Stimulated activated CD4-positive, alpha-beta T cell treated with anti-CD3 and anti-CD28 coated beads, Interleukin-1b, Interleukin-23, amount 100 ng/mL, for 4 hours (primary cell): ENCODE measurements around the gene ZNF155.

Source experiments
- DNase-seq, 2 donors: peaks; one replicate each; pipeline ENCODE4 v3.0.0-alpha.2; 2020; ENCODE audit warnings: low read depth in 2 of 2

The ZNF155 gene

DNA sequence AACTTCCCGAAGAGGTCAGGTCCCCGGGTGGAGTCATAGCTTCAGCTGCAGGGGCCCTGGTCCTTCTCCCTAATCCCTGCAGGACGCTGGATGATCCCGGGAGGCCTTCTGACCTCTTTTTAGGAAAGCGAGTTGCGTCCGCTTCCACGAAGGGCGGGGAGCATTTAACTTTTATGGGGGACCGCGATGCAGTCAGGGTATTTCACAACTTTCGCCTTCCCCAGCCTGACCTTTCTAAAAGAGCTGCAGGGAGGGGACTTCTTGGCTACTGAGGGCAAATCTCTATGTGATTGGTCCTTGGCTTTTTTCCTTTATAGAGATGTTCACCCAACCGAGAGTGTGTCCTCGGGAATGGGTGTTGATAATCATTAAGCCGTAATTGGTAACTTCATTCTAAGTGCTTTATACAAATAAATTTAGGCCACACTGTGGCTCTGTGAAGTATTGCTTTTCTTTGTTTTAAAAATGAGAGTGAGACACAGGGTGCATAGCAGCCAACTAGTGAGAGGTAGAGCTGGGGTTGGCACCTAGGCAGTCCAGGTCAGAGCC lies 19.5 kb downstream of the ZNF155 start:
- no peak for DNase-seq

DNA sequence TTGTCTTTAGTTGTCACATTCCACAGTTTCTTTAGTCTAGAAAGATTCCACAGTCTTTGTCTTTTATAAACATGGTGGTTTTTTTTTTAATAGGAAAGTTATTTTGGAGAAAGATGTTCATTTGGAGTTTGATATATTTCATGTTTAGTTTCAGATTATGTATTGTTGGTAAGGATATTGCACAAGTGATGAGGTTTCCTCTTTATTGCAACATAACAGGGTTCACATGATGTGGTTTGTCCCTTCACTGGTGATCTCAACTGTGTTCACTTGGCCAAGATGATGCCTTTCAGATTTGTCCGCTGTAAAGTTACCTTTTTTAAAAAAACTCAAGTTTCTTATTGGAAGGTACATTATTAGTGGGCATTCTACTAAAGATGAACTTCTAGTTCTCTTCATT lies 22.0 kb downstream of the ZNF155 start:
- no peak for DNase-seq

DNA sequence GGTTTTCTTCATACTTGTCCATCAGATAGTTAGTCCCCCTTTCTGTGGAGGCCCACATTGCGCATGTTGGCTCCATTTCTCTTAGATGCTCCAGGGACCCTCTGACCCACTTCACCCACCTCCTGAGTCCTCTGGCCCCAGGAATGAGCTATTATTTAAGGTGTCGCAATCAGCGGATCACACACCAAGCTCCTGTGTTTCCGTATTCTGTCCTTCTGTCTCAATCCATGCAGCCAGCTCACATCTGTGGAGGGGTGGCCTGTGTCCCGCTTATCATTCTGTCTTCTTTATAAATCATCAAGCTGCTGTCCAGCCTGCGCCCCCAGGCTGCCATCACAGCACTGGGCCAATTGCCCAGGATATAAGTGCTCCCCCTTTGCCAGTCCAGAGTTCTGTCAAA lies 23.5 kb downstream of the ZNF155 start:
- no peak for DNase-seq

DNA sequence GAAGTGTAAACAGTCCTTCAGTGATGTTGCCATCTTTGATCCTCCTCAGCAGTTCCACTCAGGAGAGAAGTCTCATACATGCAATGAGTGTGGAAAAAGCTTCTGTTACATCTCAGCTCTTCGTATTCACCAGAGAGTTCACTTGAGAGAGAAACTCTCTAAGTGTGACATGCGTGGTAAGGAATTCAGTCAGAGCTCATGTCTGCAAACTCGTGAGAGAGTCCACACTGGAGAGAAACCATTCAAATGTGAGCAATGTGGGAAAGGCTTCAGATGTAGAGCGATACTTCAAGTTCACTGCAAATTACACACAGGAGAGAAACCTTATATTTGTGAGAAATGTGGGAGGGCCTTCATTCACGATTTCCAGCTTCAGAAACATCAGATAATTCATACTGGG lies 26.5 kb downstream of the ZNF155 start:
- no peak for DNase-seq

DNA sequence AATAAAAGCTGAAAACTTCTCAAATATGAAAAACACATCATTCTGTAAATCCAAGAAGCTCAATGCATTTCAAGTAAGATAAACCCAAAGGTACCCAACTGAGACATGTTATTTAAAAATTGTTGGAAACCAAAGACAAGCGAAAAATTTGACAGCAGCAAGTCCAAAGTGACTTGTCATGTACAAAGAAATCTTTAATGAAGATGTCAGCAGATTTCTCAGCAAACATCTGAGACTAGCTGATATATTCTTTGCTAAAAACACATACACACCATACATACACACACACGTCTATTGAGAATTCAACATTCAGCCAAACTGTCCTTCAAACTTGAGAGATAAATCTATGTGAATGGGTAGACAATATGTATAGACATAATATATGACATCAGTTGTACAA lies 35.5 kb downstream of the ZNF155 start:
- no peak for DNase-seq

DNA sequence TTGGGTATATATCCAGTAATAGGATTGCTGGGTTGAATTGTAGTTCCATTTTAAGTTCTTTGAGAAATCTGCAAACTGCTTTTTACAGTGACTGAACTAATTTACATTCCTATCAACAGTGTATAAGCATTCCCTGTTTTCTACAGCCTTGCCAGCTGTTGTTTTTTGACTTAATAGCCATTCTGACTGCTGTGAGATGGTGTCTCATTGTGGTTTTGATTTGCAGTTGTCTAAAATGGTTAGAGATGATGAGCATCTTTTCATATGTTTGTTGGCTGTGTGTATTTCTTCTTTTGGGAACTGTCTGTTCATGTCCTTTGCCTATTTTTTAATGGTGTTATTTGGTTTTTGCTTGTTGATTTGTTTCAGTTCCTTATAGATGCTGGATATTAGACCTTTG lies 37.2 kb downstream of the ZNF155 start:
- DNase-seq = no peak

DNA sequence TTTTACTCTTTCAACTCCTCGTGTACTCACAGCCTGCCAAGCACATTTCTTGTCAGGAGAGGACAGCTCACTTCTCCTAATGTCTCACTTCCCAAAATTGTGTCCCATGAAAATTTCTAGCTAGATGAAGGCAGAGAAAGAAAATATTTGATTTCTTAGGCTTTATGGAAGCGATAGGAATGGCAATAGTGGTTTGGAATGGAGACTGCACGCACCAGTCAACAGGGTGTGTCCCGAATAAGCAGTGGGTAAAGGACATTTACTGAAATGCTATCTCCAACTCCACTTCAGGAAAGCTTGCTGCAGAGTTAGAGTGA lies 40.9 kb downstream of the ZNF155 start:
- no peak for DNase-seq

DNA sequence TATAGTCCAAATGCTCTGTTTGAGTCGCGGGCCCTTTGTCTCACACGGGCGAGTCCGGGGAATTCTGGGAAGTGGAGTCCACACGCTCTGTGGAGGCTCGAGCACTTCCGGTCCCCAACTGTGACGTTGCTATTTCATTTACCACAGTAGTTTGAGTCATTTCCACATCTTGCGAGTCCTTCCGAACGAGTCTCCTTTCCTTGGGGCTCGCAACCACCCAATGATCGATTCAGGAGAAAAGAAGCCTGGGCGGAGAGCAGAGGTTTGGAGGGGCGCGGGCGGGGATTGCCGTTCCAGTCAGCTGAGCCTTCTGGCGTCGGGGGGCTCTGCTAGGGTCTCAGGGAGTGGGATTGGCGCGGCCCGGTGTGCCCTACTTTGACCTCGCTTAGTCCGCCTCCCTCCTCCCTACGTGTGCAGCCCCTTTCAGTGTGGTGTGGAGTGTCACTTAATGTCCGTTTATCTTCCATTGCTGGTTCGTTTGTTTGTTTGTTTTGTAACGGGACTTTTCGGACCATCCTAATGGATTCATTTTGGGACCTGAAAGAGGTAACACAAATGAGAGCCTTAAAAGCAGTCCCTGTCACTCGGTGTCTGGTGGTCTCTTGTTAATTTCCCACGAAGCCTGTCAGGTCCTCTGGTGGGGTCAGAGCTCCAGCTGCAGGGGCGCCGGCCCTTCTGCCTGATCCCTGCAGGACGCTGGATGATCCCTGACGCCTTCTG lies 41.4 kb downstream of the ZNF155 start, which contains the start of gene ZNF222:
Gene ZNF222, plus strand, starts transcription at position 163 of the 720 bp plus-strand sequence. Its CDS starts 58 bp downstream, at position 221.
- DNase-seq = peak; percentile 52 to 66

DNA sequence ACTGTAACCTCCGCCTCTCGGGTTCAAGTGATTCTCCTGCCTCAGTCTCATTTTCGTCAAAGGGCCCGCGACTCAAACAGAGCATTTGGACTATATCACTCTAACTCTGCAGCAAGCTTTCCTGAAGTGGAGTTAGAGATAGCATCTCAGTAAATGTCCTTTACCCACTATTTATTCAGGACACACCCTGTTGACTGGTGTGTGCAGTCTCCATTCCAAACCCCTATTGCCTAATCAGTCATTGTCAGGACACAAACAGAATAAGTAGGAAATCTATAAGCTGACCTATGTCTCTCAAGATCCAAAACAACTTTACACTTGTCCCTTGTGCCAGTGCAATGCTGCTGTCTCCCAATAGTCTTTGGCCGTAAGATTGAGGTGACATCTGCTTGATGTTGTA lies 42.6 kb downstream of the ZNF155 start:
- DNase-seq = no peak

DNA sequence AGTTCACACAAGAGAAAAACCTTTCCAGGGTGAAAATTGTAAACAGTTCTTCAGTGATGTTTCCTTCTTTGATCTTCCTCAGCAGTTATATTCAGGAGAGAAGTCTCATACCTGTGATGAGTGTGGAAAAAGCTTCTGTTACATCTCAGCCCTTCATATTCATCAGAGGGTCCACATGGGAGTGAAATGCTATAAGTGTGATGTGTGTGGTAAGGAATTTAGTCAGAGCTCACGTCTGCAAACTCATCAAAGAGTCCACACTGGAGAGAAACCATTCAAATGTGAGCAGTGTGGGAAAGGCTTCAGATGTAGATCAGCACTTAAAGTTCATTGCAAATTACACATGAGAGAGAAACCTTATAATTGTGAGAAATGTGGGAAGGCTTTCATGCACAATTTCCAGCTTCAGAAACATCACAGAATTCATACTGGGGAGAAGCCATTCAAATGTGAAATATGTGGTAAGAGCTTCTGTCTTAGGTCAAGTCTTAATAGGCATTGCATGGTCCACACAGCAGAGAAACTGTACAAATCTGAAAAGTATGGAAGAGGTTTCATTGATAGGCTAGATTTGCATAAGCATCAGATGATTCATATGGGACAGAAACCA lies 48.1 kb downstream of the ZNF155 start:
- no peak for DNase-seq

DNA sequence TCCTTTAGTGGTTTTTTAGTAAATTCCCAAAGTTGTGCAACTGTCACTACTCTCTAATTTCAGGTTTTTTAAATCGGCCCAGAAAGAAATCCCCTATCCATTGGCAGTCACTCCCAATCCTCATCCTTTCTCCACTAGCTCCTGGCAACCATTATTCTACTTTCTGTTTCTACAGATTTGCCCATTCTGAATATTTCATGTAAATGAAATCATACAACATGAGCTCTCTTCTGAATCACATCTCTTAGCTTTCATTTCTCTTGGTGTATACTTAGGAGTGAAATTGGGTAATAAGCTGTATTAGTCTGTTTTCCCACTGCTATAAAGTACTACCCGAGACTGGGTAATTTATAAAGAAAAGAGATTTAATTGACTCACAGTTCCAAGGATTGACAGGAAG lies 58.2 kb downstream of the ZNF155 start:
- no peak for DNase-seq
